ENCODE measurements around the gene LMBR1L.

Gene LMBR1L

GRCh38 chr12:49121047-49121696 lies 10.5 kb upstream of the LMBR1L start:
- DNase-seq (ENCODE audit: low read depth in 2 of 2): no peak

DNA sequence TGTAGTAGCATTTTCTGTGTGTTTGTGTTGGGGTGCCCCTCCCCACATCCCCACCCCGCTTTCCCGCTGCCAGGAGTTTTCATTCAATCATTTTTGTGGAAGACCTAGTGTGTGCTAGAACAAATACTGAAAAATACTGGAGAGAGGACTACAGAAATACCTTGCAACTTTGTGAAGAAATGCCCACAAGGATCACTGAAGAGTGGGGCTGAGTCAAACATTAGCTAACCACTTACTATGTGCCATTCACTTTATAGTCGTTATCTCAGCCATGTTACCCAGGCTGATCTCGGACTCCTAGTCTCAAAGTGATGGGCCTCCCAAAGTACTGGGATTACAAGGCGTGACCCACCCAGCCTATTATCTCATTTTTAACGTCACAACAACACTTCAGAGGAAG lies 559 bp upstream of the LMBR1L start:
- DNase-seq (ENCODE audit: low read depth in 2 of 2): no peak

GRCh38 chr12:49109641-49110463 lies 795 bp downstream of the LMBR1L start:
- DNase-seq (ENCODE audit: low read depth in 2 of 2): no peak

GRCh38 chr12:49108958-49109404 lies 1.7 kb downstream of the LMBR1L start:
- DNase-seq (ENCODE audit: low read depth in 2 of 2): no peak

GRCh38 chr12:49105504-49106084 lies 5.1 kb downstream of the LMBR1L start:
- DNase-seq (ENCODE audit: low read depth in 2 of 2): no peak

DNA sequence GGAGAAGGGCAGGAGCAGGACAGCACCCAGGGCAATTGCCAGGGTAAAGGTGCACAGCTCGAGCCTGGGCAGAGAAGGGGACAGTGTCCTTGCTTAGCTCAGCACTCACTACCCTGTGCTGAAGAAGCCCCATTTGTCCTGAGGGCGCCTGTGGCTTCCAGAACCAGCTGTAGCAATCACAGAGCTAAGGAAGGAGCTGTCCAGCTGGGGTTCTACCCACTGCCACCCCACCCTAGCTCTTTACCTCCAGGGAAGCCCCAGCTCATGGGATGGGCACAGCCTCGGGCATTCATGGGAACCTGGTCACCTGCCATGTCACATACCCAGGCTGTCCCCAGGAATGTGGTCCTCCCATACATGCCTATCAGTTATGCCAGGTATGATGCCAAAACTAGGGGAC lies 5.8 kb downstream of the LMBR1L start:
- no peak for DNase-seq (ENCODE audit: low read depth in 2 of 2)

DNA sequence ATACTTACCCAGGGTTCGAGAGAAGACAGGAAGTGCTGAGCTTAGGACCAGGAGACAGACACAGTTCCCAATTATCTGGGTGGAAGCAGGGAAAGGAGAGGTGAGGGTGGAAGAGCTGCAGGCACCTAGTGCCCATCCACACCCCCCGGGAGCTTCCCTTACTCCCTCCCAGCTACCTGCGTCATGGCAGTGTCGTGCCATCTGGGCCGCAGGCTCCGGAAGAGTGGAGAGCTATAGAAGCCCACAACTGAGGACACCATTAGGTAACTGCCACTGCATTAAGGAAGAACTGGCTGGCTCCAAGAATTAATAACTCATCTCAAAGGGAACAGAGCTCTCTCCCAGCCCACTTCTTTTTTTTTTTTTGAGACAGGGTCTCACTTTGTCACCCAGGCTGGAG lies 10.3 kb downstream of the LMBR1L start:
- DNase-seq (ENCODE audit: low read depth in 2 of 2): no peak

DNA sequence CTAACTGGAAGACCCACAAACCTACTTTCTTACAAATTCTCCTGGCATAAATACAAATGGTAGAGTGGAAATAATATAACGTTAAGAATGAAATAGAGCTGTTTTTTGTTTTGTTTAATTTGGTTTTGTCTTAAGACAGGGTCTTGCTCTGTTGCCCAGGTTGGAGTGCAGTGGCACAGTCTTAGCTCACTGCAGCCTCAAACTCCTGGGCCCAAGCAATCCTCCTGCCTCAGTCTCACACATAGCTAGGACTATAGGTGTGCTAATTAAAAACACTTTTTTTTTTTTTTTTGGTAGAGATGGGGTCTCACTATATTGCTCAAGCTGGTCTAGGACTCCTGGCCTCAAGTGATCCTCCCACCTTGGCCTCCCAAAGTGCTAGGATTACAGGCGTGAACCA lies 11.9 kb downstream of the LMBR1L start:
- no peak for DNase-seq (ENCODE audit: low read depth in 2 of 2)

DNA sequence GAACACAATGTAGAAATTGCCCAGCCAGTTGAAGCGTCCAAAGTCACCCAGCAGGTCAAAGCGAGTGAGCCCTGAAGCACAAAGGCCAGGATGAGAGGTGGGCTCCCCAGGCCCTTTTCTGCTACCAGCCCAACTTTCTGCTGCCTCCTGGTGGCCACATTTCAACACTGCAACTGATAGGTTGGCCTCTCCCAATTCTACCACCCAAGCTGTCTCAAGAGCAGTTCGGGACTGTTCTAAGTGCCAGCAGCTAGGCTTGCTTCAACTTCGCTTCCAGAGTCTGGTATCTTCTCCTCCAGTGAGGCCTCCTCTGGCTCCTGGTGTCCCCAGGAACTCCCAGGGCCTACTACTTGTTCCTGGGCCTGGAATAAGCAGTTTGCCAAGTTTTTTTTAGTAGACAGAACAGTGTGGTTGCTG lies 12.6 kb downstream of the LMBR1L start:
- no peak for DNase-seq (ENCODE audit: low read depth in 2 of 2)

GRCh38 chr12:49097381-49097780 lies 13.3 kb downstream of the LMBR1L start:
- no peak for DNase-seq (ENCODE audit: low read depth in 2 of 2)

DNA sequence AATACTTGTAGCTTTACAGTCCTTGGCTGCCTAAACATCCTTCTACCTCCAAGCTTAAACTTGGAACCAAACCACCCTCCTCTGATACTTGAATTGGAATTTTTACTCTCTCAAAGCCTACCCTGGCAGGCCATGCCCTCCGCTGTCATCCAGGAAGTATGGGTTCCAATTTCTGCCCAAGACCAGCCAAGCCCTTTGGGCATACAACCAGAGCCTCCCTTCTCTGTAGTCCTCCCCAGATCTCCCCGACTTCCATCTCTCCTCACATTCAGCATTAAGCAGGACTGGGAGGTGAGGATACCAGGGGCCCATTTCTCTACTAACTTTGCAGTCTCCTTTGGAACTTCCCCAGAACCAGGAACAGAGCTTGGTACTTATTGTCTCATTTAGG lies 15.7 kb downstream of the LMBR1L start:
- no peak for DNase-seq (ENCODE audit: low read depth in 2 of 2)

DNA sequence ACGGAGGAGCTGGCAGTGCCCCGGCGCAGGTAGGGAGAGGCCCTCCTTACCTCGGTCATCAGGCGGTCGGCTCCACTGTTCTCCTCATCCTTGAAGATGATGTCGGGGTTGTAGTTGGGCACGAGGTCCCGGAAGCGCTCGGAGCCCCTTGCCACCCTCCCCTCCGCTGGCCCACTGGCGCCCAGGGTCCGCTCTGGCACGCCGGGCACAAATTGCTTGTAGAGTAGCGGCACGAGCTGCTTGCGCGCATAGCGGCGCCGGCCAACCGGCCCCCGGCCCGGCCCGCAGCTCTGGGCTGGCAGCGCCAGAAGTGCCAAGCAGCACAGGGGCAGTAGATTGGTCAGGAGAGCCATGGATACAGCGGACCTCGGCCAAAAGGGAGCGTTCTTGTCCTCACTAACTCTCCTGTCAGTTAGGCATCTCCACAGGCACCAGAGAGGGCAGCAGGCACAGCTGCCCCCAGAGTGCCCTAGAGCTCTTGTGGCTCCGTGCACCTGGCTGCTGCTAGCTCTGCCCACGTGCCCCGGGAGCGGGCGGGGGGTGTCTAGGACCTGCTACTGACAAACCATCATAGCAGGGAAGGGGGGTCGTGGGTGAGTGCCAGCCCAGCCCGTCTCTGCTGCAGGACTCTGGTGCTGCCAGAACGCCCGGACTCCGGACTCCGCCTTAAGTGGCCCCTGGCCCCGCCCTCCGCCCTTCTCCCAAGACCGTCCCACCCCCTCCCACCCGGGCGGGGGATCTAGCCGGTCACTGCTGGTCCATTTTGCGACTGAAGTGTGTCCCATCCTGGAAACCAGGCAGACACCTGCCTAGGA lies 16.3 kb downstream of the LMBR1L start, which contains the start of gene DHH:
Gene DHH, minus strand, starts transcription at position 642 of the 815 bp plus-strand sequence. Its CDS starts 289 bp downstream, at position 353.
- DNase-seq (ENCODE audit: low read depth in 2 of 2): no peak

DNA sequence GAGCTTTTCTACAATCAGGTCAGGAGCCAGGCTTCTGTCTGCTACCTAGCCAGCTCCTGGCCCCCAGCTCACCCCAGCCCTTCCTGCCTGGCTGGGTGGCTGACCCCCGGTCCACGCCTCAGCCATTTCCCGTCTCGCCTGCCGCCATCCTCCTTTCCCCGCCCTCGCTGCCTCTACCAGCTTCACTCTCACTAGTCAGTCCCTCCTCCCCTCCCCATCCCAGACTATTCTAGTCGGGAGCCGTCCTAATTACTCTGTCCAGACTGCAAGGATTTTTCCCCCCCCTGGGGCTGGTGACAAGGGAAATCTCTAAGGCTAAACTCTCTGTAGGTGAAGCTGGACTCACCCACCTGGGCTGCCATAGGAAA lies 16.9 kb downstream of the LMBR1L start:
- DNase-seq (ENCODE audit: low read depth in 2 of 2): no peak

GRCh38 chr12:49092816-49093406 lies 17.7 kb downstream of the LMBR1L start:
- no peak for DNase-seq (ENCODE audit: low read depth in 2 of 2)

- no peak for DNase-seq (ENCODE audit: low read depth in 2 of 2)
Measured at GRCh38 chr12:49092086-49092815, 18.4 kb downstream of the LMBR1L start.

DNA sequence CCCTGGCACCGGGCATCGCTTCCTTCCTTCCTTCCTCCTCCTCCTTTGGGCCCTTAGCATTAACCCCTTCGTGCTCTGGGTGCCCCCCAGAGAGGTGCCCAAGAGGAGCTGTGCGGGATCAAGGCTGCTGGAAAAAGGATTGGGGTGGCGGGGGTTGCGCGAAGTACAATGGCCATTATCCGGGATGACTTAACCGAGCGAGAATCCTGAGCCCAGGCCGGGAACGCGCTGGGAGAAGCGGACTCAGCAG lies 18.9 kb downstream of the LMBR1L start:
- DNase-seq (ENCODE audit: low read depth in 2 of 2): no peak

- no peak for DNase-seq (ENCODE audit: low read depth in 2 of 2)
Measured at GRCh38 chr12:49091056-49091835, 19.4 kb downstream of the LMBR1L start.

DNA sequence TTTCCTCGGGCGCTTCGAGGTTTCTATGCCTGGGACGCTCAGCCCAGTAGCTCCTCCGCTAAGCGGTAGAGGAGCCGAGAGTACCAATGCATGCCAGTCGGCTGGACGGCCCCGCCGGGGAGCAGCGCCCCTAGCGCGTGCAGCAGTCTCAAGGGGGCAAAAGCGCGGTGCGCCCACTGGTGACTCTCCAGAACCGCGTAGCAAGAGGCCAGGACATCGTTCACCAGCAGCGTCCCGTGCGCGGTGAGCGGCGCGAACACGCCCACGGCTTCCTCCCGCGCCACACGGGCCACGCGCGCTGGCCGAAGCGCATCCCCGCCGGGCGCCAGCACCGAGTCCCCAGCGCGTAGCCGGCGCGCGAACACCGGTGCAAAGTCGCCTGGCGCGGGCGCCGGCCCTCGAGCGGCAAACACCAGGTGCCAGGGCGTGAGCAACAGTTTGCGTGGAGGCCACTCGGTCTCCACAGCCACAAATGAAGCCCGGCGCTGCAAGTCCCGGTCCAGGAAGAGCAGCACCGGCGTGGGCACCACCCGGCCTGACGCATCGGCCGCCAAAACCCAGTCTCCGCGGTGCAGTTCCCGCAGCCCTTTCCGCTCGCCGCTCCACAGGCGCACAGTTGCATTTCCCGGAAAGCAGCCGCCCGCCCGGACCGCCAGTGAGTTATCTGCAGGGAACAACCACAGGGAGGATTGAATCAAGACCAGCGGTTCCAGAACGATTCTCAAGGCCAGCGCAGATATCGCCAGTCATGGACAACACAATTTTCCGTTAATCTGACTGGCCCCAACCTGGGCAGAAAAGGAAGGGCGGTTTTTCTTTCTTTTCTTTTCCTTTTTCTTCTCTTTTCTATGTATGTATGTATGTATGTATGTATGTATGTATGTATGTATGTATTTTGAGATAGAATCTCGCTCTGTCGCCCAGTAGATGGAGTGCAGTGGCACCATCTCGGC lies 20.6 kb downstream of the LMBR1L start:
- DNase-seq (ENCODE audit: low read depth in 2 of 2): no peak

GRCh38 chr12:49088932-49089330 lies 21.7 kb downstream of the LMBR1L start:
- no peak for DNase-seq (ENCODE audit: low read depth in 2 of 2)
